ENCODE measurements around the gene PNPLA2.

PNPLA2 gene

GRCh38 chr11:786235-787083 lies 32.3 kb upstream of the PNPLA2 start:
- no peak for DNase-seq (ENCODE audit: low read depth)

- no peak for DNase-seq (ENCODE audit: low read depth)
Observed at GRCh38 chr11:787084-787675, 31.5 kb upstream of the PNPLA2 start.

DNA sequence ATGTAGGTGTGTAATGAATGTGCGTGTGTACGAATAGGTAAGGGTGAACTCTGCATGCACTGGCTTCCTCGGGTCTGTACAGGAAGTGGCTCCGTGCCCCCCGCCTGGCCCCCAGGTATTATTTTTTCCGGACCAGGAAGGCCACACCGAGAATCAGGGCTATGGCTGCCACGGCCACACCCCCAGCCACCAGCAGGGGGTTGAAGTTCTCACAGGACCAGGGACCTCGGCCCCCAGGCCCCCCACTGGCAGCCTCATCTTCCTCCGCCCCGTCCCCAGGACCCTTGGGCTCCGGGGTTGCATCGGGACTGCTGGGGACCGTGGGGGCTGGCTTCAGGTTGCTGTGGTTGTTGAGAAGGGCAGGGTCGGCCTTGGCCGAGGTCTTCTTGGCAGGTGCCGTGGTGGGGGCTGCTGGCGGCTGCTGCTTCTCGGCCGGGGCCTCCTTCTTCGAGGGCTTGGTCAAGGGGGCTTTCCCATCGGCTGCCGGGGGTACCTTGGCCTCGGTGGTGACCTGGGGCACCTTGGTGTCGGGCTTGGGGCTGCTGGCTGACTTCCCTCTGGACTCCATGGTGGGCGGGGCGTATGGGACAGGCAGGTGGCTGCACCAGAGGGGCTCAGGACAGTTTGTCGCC lies 30.6 kb upstream of the PNPLA2 start:
- DNase-seq (ENCODE audit: low read depth) = no peak

- no peak for DNase-seq (ENCODE audit: low read depth)
Observed at GRCh38 chr11:788953-789940, 29.5 kb upstream of the PNPLA2 start.

DNA sequence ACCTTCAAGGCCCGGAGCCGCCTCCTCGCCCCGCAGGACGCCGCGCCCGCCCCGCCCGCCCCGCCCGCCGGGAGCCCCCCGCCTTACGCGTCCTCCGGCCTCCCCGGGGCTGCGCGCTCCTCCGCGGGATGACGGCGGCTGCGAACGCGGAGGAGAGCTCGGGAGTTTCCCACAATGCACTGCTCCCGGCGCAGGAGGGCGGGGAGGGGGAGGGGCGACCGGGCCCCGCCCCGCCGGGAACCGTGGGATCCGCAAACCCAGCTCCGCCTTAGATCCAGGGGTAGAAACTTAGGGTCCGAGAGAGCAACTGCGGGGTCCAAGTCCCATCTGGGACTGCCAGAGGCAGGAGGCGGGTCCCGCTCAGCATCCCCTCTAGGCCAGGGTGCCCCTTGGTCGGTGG lies 28.8 kb upstream of the PNPLA2 start, which contains the start of gene CEND1:
Gene CEND1, minus strand, starts transcription at position 148 of the 400 bp plus-strand sequence. CDS start 1,514 bp downstream, outside the sequence.
- peak; percentile 62 for DNase-seq (ENCODE audit: low read depth)

DNA sequence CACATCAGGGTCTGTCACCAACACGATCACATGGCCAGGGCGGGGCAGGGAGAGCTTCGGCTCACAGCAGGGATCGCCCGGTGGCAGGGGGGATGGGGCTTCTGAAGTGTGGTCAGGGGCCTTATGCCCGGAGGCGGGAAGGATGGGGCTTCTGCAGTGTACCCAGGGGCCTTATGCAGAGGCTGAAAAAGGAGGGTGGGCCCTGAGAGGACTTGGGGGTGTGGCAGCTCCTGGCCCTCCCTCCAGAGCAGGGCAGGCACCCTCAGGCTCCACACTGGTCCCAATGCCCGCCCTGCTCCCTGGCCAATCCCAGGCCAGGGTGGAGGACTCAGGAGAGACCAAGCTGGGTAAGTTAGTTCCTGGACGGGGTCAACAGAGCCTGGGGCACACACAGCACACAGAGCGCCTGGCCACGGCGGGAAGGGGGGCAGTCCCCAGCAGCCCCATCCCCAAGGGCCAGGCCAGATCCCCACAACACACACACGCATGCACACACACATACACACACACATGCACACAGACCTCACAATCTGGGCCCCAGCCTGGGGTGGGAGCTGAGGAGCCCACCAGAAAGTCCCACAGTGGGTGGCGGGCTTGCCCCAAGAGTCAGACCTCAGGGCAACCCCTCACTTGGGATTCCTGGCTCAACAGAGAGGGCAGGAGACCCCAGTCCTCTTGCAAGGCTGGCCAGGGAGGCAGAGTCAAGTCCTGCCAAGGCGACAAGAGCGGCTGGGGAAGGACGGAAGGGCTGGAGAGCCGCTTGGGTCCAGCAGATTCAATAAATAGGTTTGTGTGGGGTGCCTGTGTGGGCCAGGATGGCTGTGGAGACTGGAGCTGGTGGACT lies 27.8 kb upstream of the PNPLA2 start:
- DNase-seq (ENCODE audit: low read depth) = peak; percentile 47

- no peak for DNase-seq (ENCODE audit: low read depth)
Observed at GRCh38 chr11:791658-792534, 26.8 kb upstream of the PNPLA2 start.

DNA sequence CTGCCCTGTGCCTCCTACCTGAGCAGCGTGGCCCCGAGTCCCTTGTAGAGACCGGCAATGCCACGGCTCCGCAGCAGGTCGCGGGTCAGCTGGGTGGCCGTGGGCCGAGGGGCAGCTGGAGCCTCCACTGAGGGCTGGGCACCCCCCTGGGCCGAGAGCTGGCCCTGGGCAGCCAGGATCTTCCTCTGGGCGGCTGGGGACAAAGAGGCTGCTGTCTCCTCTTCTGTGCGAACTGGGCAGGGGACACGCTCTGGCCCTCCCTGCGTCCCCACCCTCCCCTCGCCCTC lies 26.2 kb upstream of the PNPLA2 start:
- DNase-seq (ENCODE audit: low read depth) = no peak

DNA sequence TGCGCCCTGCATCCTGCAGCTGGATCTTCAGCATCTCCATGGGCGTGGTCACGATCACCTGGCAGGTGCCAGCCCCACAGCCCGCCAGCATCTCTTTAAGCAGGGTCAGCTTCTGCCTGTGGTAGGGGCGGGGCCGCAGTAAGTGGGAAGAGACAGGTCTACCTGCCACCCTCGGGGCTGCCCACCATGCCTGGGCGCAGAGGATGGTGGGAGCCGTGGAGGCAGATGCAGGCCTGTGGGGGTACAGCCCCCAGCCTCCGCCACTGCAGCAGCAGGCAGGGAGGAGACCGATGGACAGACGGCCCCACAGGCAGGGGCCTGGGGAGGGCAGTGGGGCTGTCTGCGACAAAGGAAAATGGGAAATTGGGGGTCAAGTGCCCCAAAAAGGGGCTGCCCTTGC lies 25.8 kb upstream of the PNPLA2 start:
- no peak for DNase-seq (ENCODE audit: low read depth)

DNA sequence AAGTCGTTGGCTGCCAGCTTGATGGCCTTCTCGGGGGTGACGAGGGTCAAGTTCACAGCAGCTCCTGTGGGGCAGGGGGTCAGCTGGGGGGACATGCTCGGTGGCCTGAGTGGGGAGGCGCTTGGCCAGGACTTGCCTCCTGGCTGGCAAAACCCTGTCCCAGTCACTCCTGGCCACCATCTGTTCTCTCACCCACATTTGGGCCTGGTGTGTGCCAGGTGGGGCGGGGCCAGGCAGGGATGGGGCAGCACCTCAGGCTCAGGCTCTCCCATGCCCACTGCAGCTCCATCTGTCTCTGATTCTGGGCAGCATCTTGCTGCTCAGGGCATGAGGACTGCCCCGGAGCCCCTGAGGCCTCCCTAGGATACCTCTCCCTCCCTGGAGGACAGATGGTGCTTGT lies 25.2 kb upstream of the PNPLA2 start:
- DNase-seq (ENCODE audit: low read depth) = no peak

- no peak for DNase-seq (ENCODE audit: low read depth)
Observed at GRCh38 chr11:794013-794765, 24.5 kb upstream of the PNPLA2 start.

- peak; percentile 43 for DNase-seq (ENCODE audit: low read depth)
Observed at GRCh38 chr11:794766-795633, 23.7 kb upstream of the PNPLA2 start.

GRCh38 chr11:795634-796564 lies 22.8 kb upstream of the PNPLA2 start:
- peak; percentile 95 for DNase-seq (ENCODE audit: low read depth)

DNA sequence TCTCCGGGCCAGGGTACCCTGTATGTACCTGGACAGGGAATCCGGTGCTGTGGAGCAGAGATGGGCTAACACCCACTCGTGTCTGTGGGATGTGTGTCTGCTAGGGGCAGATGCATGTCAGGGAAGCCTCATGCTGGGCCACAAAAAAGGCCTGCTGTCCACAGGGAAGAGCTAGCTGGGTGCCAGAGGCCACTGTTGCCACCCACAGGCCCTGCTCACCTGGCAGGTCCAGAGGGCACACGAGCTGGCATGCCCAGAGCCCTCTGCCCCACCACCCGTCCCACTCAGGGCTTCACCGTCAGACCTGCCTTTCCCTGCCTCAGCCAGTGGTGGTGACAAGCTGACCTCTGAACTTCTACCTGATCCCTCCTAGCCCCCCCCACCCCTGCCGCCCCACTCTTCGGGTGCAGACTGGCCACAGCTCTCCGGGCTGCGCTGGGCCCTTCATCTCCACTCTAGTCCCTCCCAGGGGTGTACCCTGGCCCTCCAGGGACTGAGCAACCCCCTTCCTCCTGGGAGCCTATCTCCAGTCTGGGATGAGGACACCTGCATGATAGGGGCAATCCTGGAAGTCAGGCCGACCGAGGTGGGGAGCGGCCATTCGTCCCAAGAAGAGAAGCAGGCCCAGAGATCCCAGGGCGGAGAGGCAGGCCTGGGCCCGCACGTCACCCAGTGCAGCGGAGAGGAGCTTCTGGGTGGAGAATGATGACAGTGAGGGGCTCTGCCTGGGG lies 22.0 kb upstream of the PNPLA2 start:
- no peak for DNase-seq (ENCODE audit: low read depth)

DNA sequence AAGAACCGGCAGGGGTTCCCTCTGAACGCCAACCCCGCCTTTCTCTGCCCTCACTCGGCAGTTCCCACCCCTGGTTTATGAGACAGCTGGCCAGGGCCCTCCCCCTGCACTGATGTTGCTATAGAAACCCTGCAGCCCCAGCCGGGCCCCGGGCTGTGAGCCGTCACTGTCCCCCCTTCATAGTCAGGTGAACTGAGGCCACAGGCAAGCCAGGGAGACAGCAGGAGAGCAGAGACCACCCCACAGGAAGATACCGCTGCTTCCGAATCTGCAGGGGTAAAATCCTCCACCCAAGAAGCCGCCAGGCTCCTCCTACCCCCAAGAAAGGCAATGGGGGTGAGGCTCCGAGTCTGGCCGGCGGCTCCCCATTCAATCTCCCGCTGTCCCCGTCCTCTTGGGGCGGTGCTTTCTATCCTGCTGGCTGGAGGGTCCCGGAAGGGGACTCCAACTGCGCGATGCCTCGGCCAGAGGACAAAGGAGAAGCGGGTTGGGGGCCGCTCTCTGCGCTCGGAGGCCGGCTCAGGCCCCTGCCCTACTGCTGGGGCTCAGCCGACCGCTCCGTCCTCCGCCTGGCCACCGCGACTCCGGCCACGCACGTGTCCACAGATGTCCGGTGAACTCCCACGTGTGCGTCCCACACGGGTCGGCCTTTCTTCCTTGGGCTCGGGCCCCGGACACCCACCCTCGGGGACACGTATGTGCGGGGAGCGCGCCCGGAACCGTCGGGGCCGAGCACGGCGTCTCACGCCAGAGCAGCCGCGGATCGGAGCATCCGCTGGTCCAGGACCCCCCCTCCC lies 21.2 kb upstream of the PNPLA2 start:
- peak; percentile 86 for DNase-seq (ENCODE audit: low read depth)
